Measurements from ENCODE around the gene SFTPB.
"Not testable (repeated sequence)": the region's sequence is repeated elsewhere in the genome, so short reads cannot be mapped to it uniquely, and the experiment has no call there.

The SFTPB gene

DNA sequence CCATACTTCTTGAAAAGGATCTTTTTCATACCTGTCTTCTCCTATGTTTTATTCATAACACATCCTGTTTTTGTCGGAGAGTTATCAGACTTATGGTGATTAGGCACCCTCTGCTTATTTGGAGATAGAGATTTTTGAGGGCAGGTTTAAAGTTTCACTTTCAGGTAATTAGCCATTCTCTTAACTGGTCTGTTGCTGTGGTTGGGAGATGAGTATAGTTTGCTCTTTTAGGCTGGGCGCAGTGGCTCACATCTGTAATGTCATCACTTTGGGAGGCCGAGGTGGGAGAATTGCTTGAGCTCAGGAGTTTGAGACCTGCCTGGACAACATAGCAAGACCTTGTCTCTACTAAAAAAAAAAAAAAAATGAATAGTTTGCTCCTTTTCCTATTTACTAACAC, 25.3 kb downstream of the SFTPB start:
- Mint-ChIP-seq H3K27me3 (no peaks in the 10 kb centered on the region), H3K9me3 (ENCODE audit: low read depth) (no peaks in the 10 kb centered on the region), H3K4me3 (no peak overlapping the region), H3K4me1 (ENCODE audit: low read depth) (peaks cover 8% of the 10 kb centered on the region), H3K36me3 (peaks cover 6% of the 10 kb centered on the region), H3K27ac (peak overlapping the region; percentile 5)

DNA sequence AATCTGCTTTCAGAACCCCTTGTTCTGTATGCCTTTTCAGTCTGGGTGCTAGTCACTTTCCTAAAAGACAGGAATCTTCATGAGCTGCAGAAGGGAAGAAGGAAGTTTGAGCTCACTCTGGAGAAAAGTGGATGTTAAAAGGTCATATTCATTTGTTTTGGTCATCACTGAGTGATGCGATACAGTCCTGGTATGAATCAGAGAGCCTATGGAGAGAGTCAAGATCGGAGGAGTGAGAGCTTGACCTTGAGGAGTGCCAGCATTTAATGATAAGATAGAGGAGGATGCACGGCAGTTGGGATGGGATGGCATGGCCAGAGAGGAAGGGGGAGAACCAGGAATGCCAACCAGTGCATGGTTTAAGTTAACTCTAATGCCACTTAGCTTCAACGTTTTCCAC, 32.4 kb downstream of the SFTPB start:
- Mint-ChIP-seq H3K27ac (peak overlapping the region; percentile 12), H3K4me3 (no peak overlapping the region), H3K9me3 (ENCODE audit: low read depth) (no peaks in the 10 kb centered on the region), H3K27me3 (no peaks in the 10 kb centered on the region), H3K4me1 (ENCODE audit: low read depth) (peaks cover 11% of the 10 kb centered on the region), H3K36me3 (peaks cover 4% of the 10 kb centered on the region)

DNA sequence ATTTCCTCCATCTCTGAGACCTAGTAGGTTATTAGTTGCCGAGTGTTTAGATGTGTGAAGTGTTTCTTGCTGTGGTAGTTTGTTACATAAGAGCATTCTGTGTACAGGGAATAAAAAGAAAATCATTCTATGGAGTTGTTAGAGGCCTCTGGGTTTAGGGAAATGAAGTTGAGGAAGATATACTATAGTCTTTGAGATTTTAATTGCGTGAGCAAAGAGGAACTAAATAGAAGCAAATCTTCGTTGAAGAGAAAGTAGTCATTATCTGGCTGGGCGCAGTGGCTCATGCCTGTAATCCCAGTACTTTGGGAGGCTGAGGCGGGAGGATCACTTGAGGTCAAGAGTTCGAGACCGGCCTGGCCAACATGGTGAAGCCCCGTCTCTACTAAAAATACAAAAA, 33.0 kb downstream of the SFTPB start:
- Mint-ChIP-seq H3K27ac (no peak overlapping the region), H3K9me3 (ENCODE audit: low read depth) (no peaks in the 10 kb centered on the region), H3K36me3 (peaks cover 4% of the 10 kb centered on the region), H3K4me3 (no peak overlapping the region), H3K27me3 (no peaks in the 10 kb centered on the region), H3K4me1 (ENCODE audit: low read depth) (peaks cover 11% of the 10 kb centered on the region)

DNA sequence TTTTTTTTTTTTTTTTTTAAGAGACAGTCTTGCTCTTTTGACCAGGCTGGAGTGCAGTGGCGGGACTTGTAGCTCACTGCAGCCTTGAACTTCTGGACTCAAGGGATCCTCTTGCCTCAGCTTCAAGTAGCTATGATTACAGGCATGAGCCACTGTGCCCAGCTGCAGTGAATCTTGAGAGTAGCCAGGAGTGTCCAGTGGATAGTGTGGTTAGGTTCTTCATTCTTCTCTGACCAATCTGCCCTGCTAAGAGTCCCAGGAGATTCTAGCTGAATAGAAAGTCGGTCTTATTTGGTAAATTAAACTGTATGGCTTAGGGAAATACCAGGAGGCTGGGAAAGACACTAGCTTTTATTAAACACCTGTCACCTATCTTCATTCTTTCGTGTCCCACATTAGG, 36.7 kb downstream of the SFTPB start:
- H3K4me1 Mint-ChIP-seq (ENCODE audit: low read depth): peaks cover 22% of the 10 kb centered on the region
- H3K36me3 Mint-ChIP-seq: peaks cover 2% of the 10 kb centered on the region
- H3K27me3 Mint-ChIP-seq: no peaks in the 10 kb centered on the region

DNA sequence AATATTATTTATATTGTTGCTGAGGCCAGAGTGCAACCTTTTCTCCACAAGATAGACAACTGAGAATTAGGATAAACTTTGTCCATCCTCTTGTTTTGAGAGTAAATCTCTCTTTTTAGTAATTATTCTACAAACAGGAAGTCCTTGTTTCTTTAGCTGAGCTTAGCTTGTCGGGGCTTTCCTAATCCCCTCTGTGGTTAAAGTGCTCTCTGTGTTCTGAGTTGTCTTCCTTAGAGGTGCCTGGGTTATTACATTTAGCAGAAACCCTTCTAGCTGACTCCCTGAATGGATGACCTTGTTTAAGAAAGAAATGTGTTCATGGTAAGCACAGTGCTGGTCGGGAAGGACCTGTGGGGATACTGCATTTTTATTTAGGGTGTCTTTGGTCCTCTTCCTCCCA, 39.3 kb downstream of the SFTPB start:
- Mint-ChIP-seq H3K4me3 (peak overlapping the region; percentile 38), H3K27ac (peak overlapping the region; percentile 72), H3K36me3 (peaks cover 2% of the 10 kb centered on the region), H3K9me3 (ENCODE audit: low read depth) (no peaks in the 10 kb centered on the region), H3K4me1 (ENCODE audit: low read depth) (peaks cover 19% of the 10 kb centered on the region), H3K27me3 (no peaks in the 10 kb centered on the region)

More for the DNA sequence above, 36.7 kb downstream of the SFTPB start:
- Mint-ChIP-seq H3K9me3 (ENCODE audit: low read depth) (no peaks in the 10 kb centered on the region), H3K27ac (peak overlapping the region; percentile 34), H3K4me3 (no peak overlapping the region)

DNA sequence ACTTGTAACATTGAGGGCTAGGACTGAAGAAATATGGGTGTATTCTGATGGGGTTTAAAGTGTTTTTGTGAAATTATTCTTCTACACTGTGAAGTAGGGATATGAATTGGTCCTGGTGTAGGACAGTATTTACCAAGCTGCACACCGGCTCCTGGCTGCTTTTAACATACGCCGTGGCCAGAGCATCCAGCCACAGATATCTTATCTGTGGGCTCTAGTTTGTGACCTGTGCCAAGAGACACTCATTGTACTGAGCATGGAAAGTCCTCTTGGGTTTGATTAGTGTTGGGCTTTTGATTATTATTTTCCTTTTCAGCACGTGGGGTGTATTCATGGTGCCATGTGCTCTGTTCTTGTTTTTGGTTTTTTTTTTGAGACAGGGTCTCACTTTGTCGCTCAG, 44.0 kb downstream of the SFTPB start:
- peaks cover 21% of the 10 kb centered on the region for H3K4me1 Mint-ChIP-seq (ENCODE audit: low read depth)
- H3K4me3 Mint-ChIP-seq: no peak overlapping the region
- no peaks in the 10 kb centered on the region for H3K27me3 Mint-ChIP-seq
- H3K27ac Mint-ChIP-seq: peak overlapping the region; percentile 54
- no peaks in the 10 kb centered on the region for H3K9me3 Mint-ChIP-seq (ENCODE audit: low read depth)
- peaks cover 3% of the 10 kb centered on the region for H3K36me3 Mint-ChIP-seq

DNA sequence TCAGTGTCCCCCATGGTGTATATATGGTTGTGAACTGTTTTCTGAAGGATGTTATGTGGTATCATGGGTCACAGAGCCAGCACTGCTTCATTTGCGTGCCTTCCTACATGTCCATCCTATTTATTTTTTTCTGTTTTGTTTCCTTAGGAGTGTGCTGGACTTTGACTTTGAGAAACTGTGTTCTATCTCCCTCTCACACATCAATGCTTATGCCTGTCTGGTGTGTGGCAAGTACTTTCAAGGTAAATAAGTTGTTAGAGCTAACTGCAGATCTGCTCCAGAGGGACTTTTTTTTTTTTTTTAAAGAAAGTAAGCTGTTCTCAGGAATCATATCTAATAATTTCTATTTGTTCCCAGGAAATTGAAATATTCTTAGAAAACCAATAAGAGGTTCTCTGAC, 46.7 kb downstream of the SFTPB start:
- H3K36me3 Mint-ChIP-seq: peaks cover 3% of the 10 kb centered on the region
- H3K9me3 Mint-ChIP-seq (ENCODE audit: low read depth): no peaks in the 10 kb centered on the region
- H3K27me3 Mint-ChIP-seq: no peaks in the 10 kb centered on the region
- H3K4me3 Mint-ChIP-seq: no peak overlapping the region
- no peak overlapping the region for H3K27ac Mint-ChIP-seq
- peaks cover 21% of the 10 kb centered on the region for H3K4me1 Mint-ChIP-seq (ENCODE audit: low read depth)

DNA sequence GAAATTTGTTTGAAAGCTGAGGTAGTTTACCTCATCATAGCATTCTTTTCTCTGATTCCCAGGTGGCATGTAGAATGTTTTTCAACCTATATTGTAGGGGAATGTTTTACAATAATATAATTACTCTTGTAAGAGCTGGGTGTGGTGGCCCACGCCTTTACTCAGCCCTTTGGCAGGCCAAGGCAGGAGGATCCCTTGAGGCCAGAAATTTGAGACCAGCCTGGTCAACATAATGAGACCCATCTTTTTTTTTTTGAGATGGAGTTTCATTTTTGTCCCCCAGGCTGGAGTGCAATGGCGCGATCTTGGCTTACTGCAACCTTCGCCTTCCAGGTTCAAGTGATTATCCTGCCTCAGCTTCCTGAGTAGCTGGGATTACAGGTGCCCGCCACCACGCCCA, 48.4 kb downstream of the SFTPB start:
- Mint-ChIP-seq H3K36me3 (peaks cover 3% of the 10 kb centered on the region), H3K9me3 (ENCODE audit: low read depth) (no peaks in the 10 kb centered on the region), H3K27me3 (no peaks in the 10 kb centered on the region), H3K27ac (no peak overlapping the region), H3K4me3 (no peak overlapping the region), H3K4me1 (ENCODE audit: low read depth) (peaks cover 25% of the 10 kb centered on the region)

DNA sequence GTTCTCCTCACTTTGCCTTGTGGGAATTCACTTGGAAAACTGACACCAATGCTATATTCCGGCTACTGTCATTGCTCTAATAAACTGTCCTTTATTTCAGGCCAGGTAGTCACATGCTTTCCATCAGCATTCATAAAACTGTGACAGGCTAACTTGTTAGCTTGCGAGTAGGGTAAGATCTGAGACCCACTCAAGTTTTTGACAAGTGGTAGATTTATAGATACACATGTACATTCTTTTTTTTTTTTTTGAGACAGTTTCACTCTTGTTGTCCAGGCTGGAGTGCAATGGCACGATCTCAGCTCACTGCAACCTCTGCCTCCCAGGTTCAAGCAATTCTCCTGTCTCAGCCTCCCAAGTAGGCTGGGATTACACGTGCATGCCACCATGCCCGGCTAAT, 50.3 kb downstream of the SFTPB start:
- Mint-ChIP-seq H3K27ac (peak overlapping the region; percentile 83), H3K4me1 (ENCODE audit: low read depth) (peaks cover 21% of the 10 kb centered on the region), H3K4me3 (peak overlapping the region; percentile 95)
- not testable (repeated sequence) for H3K36me3 Mint-ChIP-seq; H3K9me3 Mint-ChIP-seq (ENCODE audit: low read depth); H3K27me3 Mint-ChIP-seq

DNA sequence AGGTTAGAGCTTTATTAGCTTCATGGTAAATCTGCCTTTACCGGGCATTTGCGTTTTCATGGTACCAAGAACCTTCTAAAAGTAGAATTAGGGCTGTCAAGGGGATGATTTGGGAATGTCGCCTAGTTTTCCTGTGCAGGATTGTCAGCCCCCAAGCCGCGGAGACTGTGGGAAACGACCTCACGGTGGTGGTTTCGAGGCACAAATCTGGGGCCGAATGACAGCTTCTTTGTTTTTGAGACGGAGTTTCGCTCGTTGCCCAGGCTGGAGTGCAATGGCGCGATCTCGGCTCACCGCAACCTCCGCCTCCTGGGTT, 52.6 kb downstream of the SFTPB start:
- H3K27me3 Mint-ChIP-seq: no peaks in the 10 kb centered on the region
- peaks cover 25% of the 10 kb centered on the region for H3K4me1 Mint-ChIP-seq (ENCODE audit: low read depth)
- peaks cover under 1% of the 10 kb centered on the region for H3K36me3 Mint-ChIP-seq
- H3K27ac Mint-ChIP-seq: no peak overlapping the region
- H3K4me3 Mint-ChIP-seq: peak overlapping the region; percentile 23
- H3K9me3 Mint-ChIP-seq (ENCODE audit: low read depth): no peaks in the 10 kb centered on the region

DNA sequence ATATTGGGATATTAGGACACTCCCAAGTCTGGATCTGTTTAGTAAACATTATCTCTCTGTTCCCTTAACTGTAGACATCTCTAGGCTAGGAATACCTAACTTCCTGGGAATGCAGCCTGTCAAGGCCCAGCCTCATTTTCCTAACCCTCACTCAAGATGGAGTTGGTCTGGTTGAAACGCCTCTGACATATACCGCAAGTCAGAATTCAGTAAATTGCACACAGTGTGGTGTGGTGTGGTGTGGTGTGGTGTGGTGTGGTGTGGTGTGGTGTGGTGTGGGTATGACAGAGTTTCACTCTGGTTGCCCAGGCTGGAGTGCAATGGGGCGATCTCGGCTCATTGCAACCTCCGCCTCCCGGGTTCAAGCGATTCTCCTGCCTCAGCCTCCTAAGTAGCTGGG, 53.2 kb downstream of the SFTPB start:
- not testable (repeated sequence) for H3K36me3 Mint-ChIP-seq; H3K27me3 Mint-ChIP-seq; H3K9me3 Mint-ChIP-seq (ENCODE audit: low read depth); H3K27ac Mint-ChIP-seq
- H3K4me1 Mint-ChIP-seq (ENCODE audit: low read depth): peaks cover 29% of the 10 kb centered on the region
- H3K4me3 Mint-ChIP-seq: peak overlapping the region; percentile 35

DNA sequence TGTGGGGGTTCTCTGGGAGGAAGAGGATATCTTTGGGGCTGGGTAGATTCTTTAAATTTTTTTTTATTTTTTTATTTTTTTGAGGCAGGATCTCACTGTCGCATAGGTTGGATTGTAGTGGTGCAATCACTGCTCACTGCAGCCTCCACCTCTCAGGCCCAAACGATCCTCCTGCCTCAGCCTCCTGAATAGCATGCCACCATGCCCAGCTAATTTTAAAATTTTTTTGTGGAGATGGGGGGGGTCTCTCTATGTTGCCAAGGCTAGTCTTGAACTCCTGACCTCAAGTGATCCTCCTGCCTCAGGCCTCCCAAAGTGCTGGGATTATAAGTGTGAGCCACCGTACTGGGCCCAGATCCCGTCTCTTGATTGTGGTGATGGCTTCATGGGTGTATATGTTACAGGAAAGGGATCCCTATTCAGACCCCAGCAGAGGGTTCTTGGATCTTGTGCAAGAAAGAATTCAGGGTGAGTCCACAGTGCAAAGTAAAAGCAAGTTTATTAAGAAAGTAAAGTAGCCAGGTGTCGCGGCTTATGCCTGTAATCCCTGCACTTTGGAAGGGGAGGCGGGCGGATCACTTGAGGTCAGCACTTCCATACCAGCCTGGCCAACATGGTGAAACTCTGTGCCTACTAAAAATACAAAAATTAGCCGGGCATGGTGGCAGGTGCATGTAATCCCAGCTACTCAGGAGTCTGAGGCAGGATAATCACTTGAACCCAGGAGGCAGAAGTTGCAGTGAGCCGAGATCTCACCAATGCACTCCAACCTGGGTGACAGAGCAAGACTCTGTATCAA, 54.1 kb downstream of the SFTPB start:
- Mint-ChIP-seq H3K27me3 (no peaks in the 10 kb centered on the region), H3K4me3 (peak overlapping the region; percentile 57), H3K36me3 (peaks cover 3% of the 10 kb centered on the region), H3K9me3 (ENCODE audit: low read depth) (no peaks in the 10 kb centered on the region), H3K27ac (peak overlapping the region; percentile 50), H3K4me1 (ENCODE audit: low read depth) (peaks cover 28% of the 10 kb centered on the region)

DNA sequence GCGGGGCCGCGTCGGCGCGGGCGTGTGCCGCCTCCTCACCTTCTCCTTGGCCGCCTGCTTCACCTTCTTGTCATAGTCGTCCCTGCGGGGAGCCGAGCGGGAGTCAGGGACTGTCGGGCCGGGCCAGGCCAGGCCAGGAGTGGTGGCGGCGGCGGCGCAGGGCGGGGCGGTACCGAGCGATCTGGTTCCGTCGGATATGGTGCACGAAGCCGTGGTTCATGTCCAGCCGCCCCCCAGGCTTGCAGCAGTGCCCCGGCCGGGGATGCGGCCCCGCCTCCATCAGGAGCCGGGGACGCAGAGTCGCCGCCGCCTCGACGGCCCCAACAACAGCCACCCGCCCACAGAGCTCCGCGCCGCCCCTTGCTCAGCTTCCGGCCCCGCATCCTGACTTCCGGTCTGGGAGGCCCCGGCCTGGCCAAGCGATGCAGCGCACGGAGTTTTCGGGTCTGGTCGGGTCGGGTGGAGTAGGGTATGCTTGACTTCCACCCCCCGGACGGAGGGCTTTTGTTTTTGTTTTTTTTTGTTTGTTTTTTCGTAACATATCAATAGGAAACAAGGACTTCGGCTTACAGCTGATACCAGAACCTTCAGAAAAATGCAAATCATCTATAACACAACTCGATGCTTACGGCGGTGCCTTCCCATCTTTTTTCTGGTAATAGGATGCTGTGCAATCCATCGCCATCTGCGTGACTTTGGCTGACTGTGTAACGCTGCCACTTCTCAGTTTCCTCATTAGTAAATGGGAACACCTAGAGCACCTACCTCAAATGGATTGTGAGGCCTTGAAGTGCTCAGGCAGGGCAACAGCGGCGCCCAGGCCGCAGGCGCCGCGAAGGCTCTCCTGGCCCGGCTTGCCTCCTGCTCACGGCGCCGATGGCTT, 56.1 kb downstream of the SFTPB start, which contains the start of gene C2orf68:
TSS of gene C2orf68 (minus strand) at position 362 of the 883 bp plus-strand sequence. CDS start at position 280, 82 bp downstream.
- Mint-ChIP-seq H3K4me3 (peak within 1 kb of the TSS; percentile 95), H3K4me1 (ENCODE audit: low read depth) (peaks cover 24% of the 10 kb centered on the region), H3K9me3 (ENCODE audit: low read depth) (no peaks in the 10 kb centered on the region), H3K27me3 (no peaks in the 10 kb centered on the region), H3K36me3 (peaks cover 6% of the 10 kb centered on the region), H3K27ac (peak within 1 kb of the TSS; percentile 90)

DNA sequence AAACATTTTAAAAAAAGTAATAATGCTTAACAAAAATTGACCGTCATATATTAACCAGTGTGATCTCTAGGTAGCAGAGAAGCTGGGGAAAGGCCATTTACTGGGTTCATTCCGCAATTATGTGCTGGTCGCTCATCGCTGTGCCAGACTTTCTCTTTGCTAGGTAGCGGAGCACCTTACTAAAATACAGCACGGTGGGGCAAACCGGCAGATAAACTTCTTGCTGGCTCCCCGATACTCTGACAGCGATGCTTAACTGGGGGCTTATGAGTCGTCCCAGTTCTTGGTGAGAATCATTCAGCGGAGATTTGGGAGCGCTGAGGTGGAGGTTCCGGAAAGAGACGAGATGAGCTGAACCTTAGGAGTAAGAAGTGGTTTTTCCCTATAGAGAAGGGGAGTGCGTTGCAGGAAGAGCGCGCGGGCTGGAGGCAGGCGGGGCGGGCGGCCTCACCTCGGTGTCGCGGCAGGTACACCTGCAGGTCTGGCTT, 56.7 kb downstream of the SFTPB start:
- peaks cover 24% of the 10 kb centered on the region for H3K4me1 Mint-ChIP-seq (ENCODE audit: low read depth)

More for the DNA sequence above, 56.7 kb downstream of the SFTPB start:
- H3K9me3 Mint-ChIP-seq (ENCODE audit: low read depth): no peaks in the 10 kb centered on the region
- H3K27ac Mint-ChIP-seq: peak overlapping the region; percentile 90
- peak overlapping the region; percentile 95 for H3K4me3 Mint-ChIP-seq
- peaks cover 6% of the 10 kb centered on the region for H3K36me3 Mint-ChIP-seq
- no peaks in the 10 kb centered on the region for H3K27me3 Mint-ChIP-seq
